IMR-90 (cell line): Measurements from ENCODE around the gene ASAP2. TPM values are rescaled to one million over a fixed set of nuclear protein-coding genes. Genes with fewer than 3 reads are reported as not detected.

Source experiments
- ATAC-seq: fragments of 200-7000 bp; cut with Tn5 transposase; 2 replicates; pipeline ENCODE4 v1.9.1; 2020; ENCODE audit warnings: low read depth, mild to moderate bottlenecking, moderate library complexity
- BruUV-seq: library from RNA; stranded (reverse); fragments of 400-500 nt; replicated peaks from 2 replicates; lab custom pipeline; 2021; lab: Mats Ljungman, UMichigan
- CTCF ChIA-PET: fragments of 300-600 bp; formaldehyde crosslinking; extraction: SDS; loops from one replicate; lab custom pipeline; 2021; ENCODE audit warnings: antibody characterized with exemption; lab: Yijun Ruan, JAX
- POLR2A ChIA-PET: fragments of 300-600 bp; sonication (Branson Sonifier 250); formaldehyde crosslinking; loops from one replicate; lab custom pipeline; 2022; ENCODE audit warnings: antibody characterized with exemption; ENCODE audit not compliant: unreplicated experiment; lab: Charles Lee
- DNase-seq: peaks from one replicate; pipeline ENCODE4 v3.0.0; 2013
- H2AFZ ChIP-seq: replicated peaks from 2 replicates; pipeline ENCODE3; 2013; ENCODE audit warnings: low read length, mild to moderate bottlenecking; ENCODE audit not compliant: poor library complexity
- H2AK5ac ChIP-seq: 2 replicates; pipeline ENCODE4 v1.6.1; 2013; ENCODE audit warnings: low read depth, low read length, inconsistent platforms
- H2AK9ac ChIP-seq: replicated peaks from 2 replicates; pipeline ENCODE3; 2013; ENCODE audit warnings: mild to moderate bottlenecking, low read depth, low read length, moderate library complexity; ENCODE audit not compliant: poor library complexity
- H2BK120ac ChIP-seq: 2 replicates; pipeline ENCODE4 v1.6.1; 2013; ENCODE audit warnings: low read depth, low read length, inconsistent platforms
- H2BK15ac ChIP-seq: 3 replicates; pipeline ENCODE4 v1.6.1; 2013; ENCODE audit warnings: low read depth, low read length, inconsistent platforms
- H2BK20ac ChIP-seq: 2 replicates; pipeline ENCODE4 v1.6.1; 2013; ENCODE audit warnings: low read depth, mild to moderate bottlenecking, inconsistent platforms, low read length, moderate library complexity
- H2BK5ac ChIP-seq: 2 replicates; pipeline ENCODE4 v1.6.1; 2013; ENCODE audit warnings: mild to moderate bottlenecking, low read depth, low read length, inconsistent platforms; ENCODE audit not compliant: poor library complexity, severe bottlenecking
- H3K14ac ChIP-seq: replicated peaks from 2 replicates; pipeline ENCODE4 v1.6.1; 2013; ENCODE audit warnings: low read depth, low read length, inconsistent platforms
- H3K18ac ChIP-seq: 2 replicates; pipeline ENCODE4 v1.6.1; 2013; ENCODE audit warnings: low read depth, low read length, control low read depth
- H3K23ac ChIP-seq: 2 replicates; pipeline ENCODE4 v1.6.1; 2013; ENCODE audit warnings: low read depth, low read length, inconsistent platforms
- H3K27ac ChIP-seq: 2 replicates; pipeline ENCODE4 v1.5.1; 2013; ENCODE audit warnings: mild to moderate bottlenecking, control low read depth, low read length; ENCODE audit not compliant: insufficient read depth
- H3K27me3 ChIP-seq: 2 replicates; pipeline ENCODE4 v1.6.1; 2013; ENCODE audit warnings: low read length; ENCODE audit not compliant: control insufficient read depth, insufficient read depth
- H3K36me3 ChIP-seq: 2 replicates; pipeline ENCODE4 v1.6.1; 2013; ENCODE audit warnings: low read length, mixed read lengths; ENCODE audit not compliant: control insufficient read depth, insufficient read depth
- H3K4ac ChIP-seq: 2 replicates; pipeline ENCODE4 v1.6.1; 2013; ENCODE audit warnings: low read depth, low read length, inconsistent platforms
- H3K4me1 ChIP-seq: 2 replicates; pipeline ENCODE4 v1.6.1; 2013; ENCODE audit warnings: low read length, mixed read lengths; ENCODE audit not compliant: control insufficient read depth, insufficient read depth
- H3K4me2 ChIP-seq: 2 replicates; pipeline ENCODE4 v1.6.1; 2013; ENCODE audit warnings: low read depth, mild to moderate bottlenecking, control low read depth, low read length, moderate library complexity
- H3K4me3 ChIP-seq: 2 replicates; pipeline ENCODE4 v1.5.1; 2013; ENCODE audit warnings: low read depth, mild to moderate bottlenecking, control low read depth, low read length, moderate library complexity; ENCODE audit not compliant: insufficient read depth
- H3K56ac ChIP-seq: 2 replicates; pipeline ENCODE4 v1.6.1; 2013; ENCODE audit warnings: low read length, inconsistent platforms; ENCODE audit not compliant: insufficient read depth; ENCODE audit errors: extremely low read depth
- H3K79me1 ChIP-seq, 2 experiments: 2 replicates each; pipeline ENCODE4 v1.6.1; 2013; ENCODE audit warnings: low read length in 2 of 2, inconsistent platforms in 1 of 2, low read depth in 1 of 2
- H3K9ac ChIP-seq: 2 replicates; pipeline ENCODE4 v1.6.1; 2013; ENCODE audit warnings: low read depth, low read length, control low read depth
- H3K9me1 ChIP-seq: 2 replicates; pipeline ENCODE4 v1.6.1; 2013; ENCODE audit warnings: low read length, inconsistent platforms; ENCODE audit not compliant: insufficient read depth
- H3K9me3 ChIP-seq: 2 replicates; pipeline ENCODE4 v1.6.1; 2013; ENCODE audit warnings: low read length; ENCODE audit not compliant: control insufficient read depth, insufficient read depth
- H4K20me1 ChIP-seq: 2 replicates; pipeline ENCODE4 v1.6.1; 2013; ENCODE audit warnings: low read length, inconsistent platforms; ENCODE audit not compliant: insufficient read depth
- H4K5ac ChIP-seq: 2 replicates; pipeline ENCODE4 v1.6.1; 2013; ENCODE audit warnings: mild to moderate bottlenecking, low read depth, low read length, control low read depth
- H4K8ac ChIP-seq, 2 experiments: 2 replicates each; pipeline ENCODE4 v1.6.1; 2013; ENCODE audit warnings: low read depth in 2 of 2, low read length in 2 of 2, control low read depth in 1 of 2, inconsistent platforms in 1 of 2
- H4K91ac ChIP-seq: 2 replicates; pipeline ENCODE4 v1.6.1; 2013; ENCODE audit warnings: low read depth, low read length, inconsistent platforms; ENCODE audit not compliant: insufficient read depth
- BHLHE40 ChIP-seq: fragments of 150-350 bp; IDR thresholded peaks from 2 replicates; pipeline ENCODE4 v1.6.1; 2016; ENCODE audit warnings: mild to moderate bottlenecking, low read depth, low read length
- CEBPB ChIP-seq: IDR thresholded peaks from 2 replicates; pipeline ENCODE4 v1.6.1; 2012; ENCODE audit warnings: low read depth, low read length, improper control_type of control experiment
- MAFK ChIP-seq: IDR thresholded peaks from 2 replicates; pipeline ENCODE4 v1.6.1; 2012; ENCODE audit warnings: low read depth, low read length, improper control_type of control experiment
- MAZ ChIP-seq: IDR thresholded peaks from 2 replicates; pipeline ENCODE4 v1.6.1; 2012; ENCODE audit warnings: low read depth, mild to moderate bottlenecking, low read length, improper control_type of control experiment, moderate library complexity, borderline replicate concordance
- MXI1 ChIP-seq: IDR thresholded peaks from 2 replicates; pipeline ENCODE4 v1.6.1; 2012; ENCODE audit warnings: low read depth, mild to moderate bottlenecking, low read length, moderate library complexity, borderline replicate concordance
- SMC3 ChIP-seq: fragments of 150-350 bp; IDR thresholded peaks from 2 replicates; pipeline ENCODE4 v1.6.1; 2016; ENCODE audit warnings: low read depth, mild to moderate bottlenecking, antibody characterized with exemption, low read length, moderate library complexity
- WGBS, 2 experiments: methylation state at CpG; one replicate each; pipeline versions ENCODE4 v1.1.5 to v1.1.7; 2013; ENCODE audit warnings: missing lambda C conversion rate in 2 of 2; ENCODE audit not compliant: insufficient read length in 1 of 2; ENCODE audit errors: extremely low coverage in 2 of 2; 5-methylcytosine and 5-hydroxymethylcytosine counted together
- dilution Hi-C: fragments of 300-500 bp; cut with HindIII; formaldehyde crosslinking; loops from one replicate; pipeline ENCODE4 v1.14.3; 2018; ENCODE audit warnings: low sequenced_read_pairs; ENCODE audit not compliant: unreplicated experiment
- in situ Hi-C: fragments of 300-500 bp; cut with MboI; formaldehyde crosslinking; loops from 3 replicates; pipeline ENCODE4 v1.14.3; 2019; ENCODE audit warnings: low sequenced_read_pairs, inconsistent platforms, mixed read lengths
- intact Hi-C: fragments of 100-400 bp; cut with micrococcal nuclease; formaldehyde crosslinking; loops from 2 replicates; pipeline ENCODE4 v1.10.0; 2022
- polyA plus RNA-seq, 3 experiments: library from polyadenylated mRNA; depleted of rRNA; stranded (reverse); fragments of >200 nt; gene quantifications; 2 replicates each; pipeline ENCODE4 v1.2.3, GENCODE V29; 2012; ENCODE audit warnings: low replicate concordance in 1 of 3
- total RNA-seq: library from RNA; depleted of rRNA; stranded (reverse); fragments of >200 nt; gene quantifications from 2 replicates; pipeline ENCODE4 v1.2.3, GENCODE V29; 2012

The ASAP2 gene
- total and polyA plus RNA-seq, 2 of the 4 experiments (the other 2 are of a cell fraction): 19.7 to 28.1 TPM

- dilution Hi-C loops: no loop called here
- 0 out of 4 replicates have a peak, but pooled peaks cover 0 to 3% of the 10 kb centered on the region in 2 experiments for H3K79me1 ChIP-seq
- peak overlapping the region; percentile 75 for H4K91ac ChIP-seq
- H2AK9ac ChIP-seq: peak overlapping the region; percentile 57
- no TSS peak for BruUV-seq
- H3K27ac ChIP-seq: peak overlapping the region; percentile 94
- ChIA-PET POLR2A (interaction anchor here (0.5 to 0.9 kb wide), 2 partner anchors 12 to 904 kb away, joined by 3 to 4 read pairs; no protein-coding TSS in a partner anchor), CTCF (no interaction called here)
- H4K8ac ChIP-seq: peak overlapping the region; percentile 14 to 91
- H3K4me3 ChIP-seq: no peak overlapping the region
- peak overlapping the region; percentile 87 for H2BK120ac ChIP-seq
- H4K20me1 ChIP-seq: no peaks in the 10 kb centered on the region
- peak overlapping the region; percentile 81 for H3K4ac ChIP-seq
- H3K56ac ChIP-seq: no peak overlapping the region
- H3K4me1 ChIP-seq: peaks cover 22% of the 10 kb centered on the region
- intact Hi-C loops: no loop called here
- no peaks in the 10 kb centered on the region for H3K36me3 ChIP-seq
- H2AK5ac ChIP-seq: peak overlapping the region; percentile 90
- H3K14ac ChIP-seq: peak overlapping the region; percentile 74
- peak overlapping the region; percentile 70; the same call in 1 of the 2 replicates for H3K23ac ChIP-seq
- WGBS, 2 experiments: no CpG with 5 or more reads among the region's 2 CpGs
- no peaks in the 10 kb centered on the region for H3K27me3 ChIP-seq
- peak overlapping the region; percentile 70; the same call in 2 of the 3 replicates for H2BK15ac ChIP-seq
- peak overlapping the region; percentile 81; the same call in 1 of the 2 replicates for H2BK20ac ChIP-seq
- in situ Hi-C loops: no loop called here
- H2BK5ac ChIP-seq: peak overlapping the region; percentile 53
- peak overlapping the region; percentile 67 for H3K18ac ChIP-seq
- H3K9ac ChIP-seq: no peak overlapping the region
- peak overlapping the region; percentile 73 for H4K5ac ChIP-seq
- TF ChIP-seq MAFK (no peak), MAZ (no peak), SMC3 (no peak), CEBPB (no peak), BHLHE40 (no peak), MXI1 (no peak)
- no peak for DNase-seq
- no peak overlapping the region; the same call in 1 of the 2 replicates for H3K4me2 ChIP-seq
- H3K9me3 ChIP-seq: no peaks in the 10 kb centered on the region
- no peak for ATAC-seq
- H3K9me1 ChIP-seq: peaks cover 14% of the 10 kb centered on the region; the same call in 1 of the 2 replicates
- H2AFZ ChIP-seq: peak overlapping the region; percentile 68
Measured at GRCh38 chr2:9178110-9178903, 28.3 kb upstream of the ASAP2 start.
